ENCODE results near the gene GID8. TPM values are rescaled to one million over a fixed set of nuclear protein-coding genes. Genes with fewer than 3 reads are reported as not detected.

Gene GID8
- total and polyA plus RNA-seq, 2 of the 13 experiments (the other 11 are each of a cell fraction or from before 2014, with no cell fraction given) = 39.6 to 59.8 TPM

GRCh38 chr20:62952373-62952967 is 14.5 kb downstream of the GID8 start, which contains the start of gene SLC17A9 (continued):
- peak; percentile 57 for TF ChIP-seq ZNF749 (CRISPR knock-in tag; IDR thresholded peaks at IDR 0.05; ENCODE audit: borderline replicate concordance)
- peak; percentile 94 for TF ChIP-seq ZNF441 (CRISPR knock-in tag; IDR thresholded peaks at IDR 0.05; ENCODE audit: borderline replicate concordance)
- TF ChIP-seq KMT2B (CRISPR knock-in tag; IDR thresholded peaks at IDR 0.05) = peak; percentile 47
- TF ChIP-seq CCDC6 (CRISPR knock-in tag; IDR thresholded peaks at IDR 0.05) = peak; percentile 64
- peak; percentile 92 for TF ChIP-seq SRY (CRISPR knock-in tag; IDR thresholded peaks at IDR 0.05)
- peak; percentile 56 for TF ChIP-seq HNRNPLL (IDR thresholded peaks at IDR 0.05; ENCODE audit: low read depth, low read length, poor library complexity, severe bottlenecking)
- no peak for TF ChIP-seq KDM6A (CRISPR knock-in tag; IDR thresholded peaks at IDR 0.05; ENCODE audit: low read depth)
- TF ChIP-seq ZNF512B (CRISPR knock-in tag; IDR thresholded peaks at IDR 0.05; ENCODE audit: borderline replicate concordance) = no peak; the same call in 1 of the 2 replicates
- TF ChIP-seq SP140L (CRISPR knock-in tag; IDR thresholded peaks at IDR 0.05; ENCODE audit: borderline replicate concordance) = no peak; the same call in 1 of the 2 replicates
- peak; percentile 88 for TF ChIP-seq ZNF800 (CRISPR knock-in tag; IDR thresholded peaks at IDR 0.05)
- no peak; the same call in 1 of the 2 replicates for TF ChIP-seq ZNF768 (CRISPR knock-in tag; IDR thresholded peaks at IDR 0.05)
- TF ChIP-seq KLF12 (CRISPR knock-in tag; IDR thresholded peaks at IDR 0.05; ENCODE audit: borderline replicate concordance) = peak; percentile 97
- TF ChIP-seq ZNF589 (CRISPR knock-in tag; conservative IDR thresholded peaks at IDR 0.05) = peak; percentile 45; the same call in 1 of the 2 replicates
- TF ChIP-seq YEATS4 (CRISPR knock-in tag; IDR thresholded peaks at IDR 0.05; ENCODE audit: borderline replicate concordance) = peak; percentile 98
- no peak for TF ChIP-seq ZNF446 (CRISPR knock-in tag; IDR thresholded peaks at IDR 0.05)
- TF ChIP-seq SRSF1 (optimal IDR thresholded peaks at IDR 0.05; ENCODE audit: low read depth, low read length) = peak; percentile 98
- TF ChIP-seq IKZF4 (CRISPR knock-in tag; IDR thresholded peaks at IDR 0.05; ENCODE audit: borderline replicate concordance, low read depth, not compliant biosample characterization) = peak; percentile 51
- no peak for TF ChIP-seq ISX (CRISPR knock-in tag; conservative IDR thresholded peaks at IDR 0.05)
- TF ChIP-seq KAT2B (IDR thresholded peaks at IDR 0.05; ENCODE audit: borderline replicate concordance, low read depth, low read length) = no peak
- TF ChIP-seq NBN (conservative IDR thresholded peaks at IDR 0.05) = no peak
- TF ChIP-seq ZBTB2 (CRISPR knock-in tag; IDR thresholded peaks at IDR 0.05; ENCODE audit: low read depth) = 0 out of 2 replicates have a peak, but pooled peaks have one; percentile 24
- TF ChIP-seq, protein P1, sequence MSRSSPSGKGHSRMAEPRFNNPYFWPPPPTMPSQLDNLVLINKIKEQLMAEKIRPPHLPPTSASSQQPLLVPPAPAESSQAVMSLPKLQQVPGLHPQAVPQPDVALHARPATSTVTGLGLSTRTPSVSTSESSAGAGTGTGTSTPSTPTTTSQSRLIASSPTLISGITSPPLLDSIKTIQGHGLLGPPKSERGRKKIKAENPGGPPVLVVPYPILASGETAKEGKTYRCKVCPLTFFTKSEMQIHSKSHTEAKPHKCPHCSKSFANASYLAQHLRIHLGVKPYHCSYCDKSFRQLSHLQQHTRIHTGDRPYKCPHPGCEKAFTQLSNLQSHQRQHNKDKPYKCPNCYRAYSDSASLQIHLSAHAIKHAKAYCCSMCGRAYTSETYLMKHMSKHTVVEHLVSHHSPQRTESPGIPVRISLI (CRISPR knock-in tag; IDR thresholded peaks at IDR 0.05; ENCODE audit: borderline replicate concordance) = peak; percentile 55; the same call in 1 of the 2 replicates
- no peak for TF ChIP-seq ZNF75D (CRISPR knock-in tag; IDR thresholded peaks at IDR 0.05; ENCODE audit: borderline replicate concordance)
